HG02981 (cell line): ENCODE measurements around the gene GATA6.

Experiments
- ATAC-seq: cut with Tn5 transposase; IDR thresholded peaks from one replicate; pipeline ENCODE4 v1.9.1; 2021; ENCODE audit warnings: mild to moderate bottlenecking, moderate library complexity; ENCODE audit not compliant: unreplicated experiment

GATA6 gene

DNA sequence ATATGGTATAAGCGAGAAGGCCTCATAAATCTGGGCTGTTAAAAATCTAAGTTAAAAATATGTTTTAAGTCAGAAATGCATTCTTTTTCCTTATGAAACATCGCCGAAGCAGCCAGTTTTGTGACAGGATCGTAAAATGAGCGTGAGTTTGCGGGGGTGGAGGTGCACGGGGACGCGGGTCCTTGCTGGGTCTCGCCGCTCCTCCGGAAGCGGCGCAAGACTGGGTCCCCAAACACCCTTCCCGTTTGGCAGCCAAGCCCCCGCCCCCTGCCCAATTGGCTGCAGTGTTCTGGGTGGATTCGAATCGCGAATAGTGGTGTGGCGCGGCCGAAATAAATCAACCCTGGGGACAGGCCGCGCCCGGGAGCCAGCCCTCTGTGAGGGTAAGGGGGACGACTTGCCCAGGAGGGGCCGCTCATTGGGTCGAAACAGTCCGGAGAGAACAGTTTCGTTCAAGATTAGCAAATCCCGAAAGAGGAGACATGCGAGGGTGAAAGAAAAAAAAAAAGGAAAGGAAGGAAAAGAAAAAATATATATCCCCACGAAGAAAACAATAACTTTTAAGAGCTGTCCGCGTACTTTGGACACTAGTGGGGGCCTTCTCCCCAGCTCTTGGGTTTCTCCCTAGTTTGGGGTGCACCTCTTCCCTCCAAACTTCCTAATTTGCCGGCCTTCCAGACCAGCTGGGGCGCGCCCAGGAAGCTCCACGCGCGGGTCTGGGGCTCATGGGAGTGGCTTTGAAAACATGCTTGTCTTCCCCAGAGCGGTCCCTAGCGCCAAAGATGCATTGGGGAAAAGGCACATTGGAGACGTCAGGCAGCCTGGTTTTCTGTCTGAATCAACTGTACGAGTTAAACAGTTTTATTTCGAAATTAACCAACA lies 3.1 kb upstream of the GATA6 start:
- ATAC-seq, result no peak

DNA sequence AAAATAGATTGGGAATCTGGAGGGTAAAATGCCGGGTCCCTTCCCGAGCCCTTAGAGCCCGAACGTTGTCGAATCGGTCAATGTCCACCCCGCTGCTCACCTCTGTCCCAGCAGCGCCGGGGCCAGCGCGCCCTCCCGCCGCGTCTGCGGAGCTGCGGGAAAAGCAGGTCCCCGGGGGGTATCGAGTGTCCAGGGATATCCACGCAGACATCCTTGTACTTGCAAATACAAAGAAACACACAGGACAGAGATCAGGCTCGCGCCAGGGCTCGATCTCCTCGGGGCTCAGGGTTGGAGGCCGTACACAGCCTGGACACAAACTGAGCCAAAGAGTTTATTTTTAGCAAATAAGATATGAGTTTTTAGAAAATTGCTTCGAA lies 2.3 kb upstream of the GATA6 start:
- no peak for ATAC-seq

DNA sequence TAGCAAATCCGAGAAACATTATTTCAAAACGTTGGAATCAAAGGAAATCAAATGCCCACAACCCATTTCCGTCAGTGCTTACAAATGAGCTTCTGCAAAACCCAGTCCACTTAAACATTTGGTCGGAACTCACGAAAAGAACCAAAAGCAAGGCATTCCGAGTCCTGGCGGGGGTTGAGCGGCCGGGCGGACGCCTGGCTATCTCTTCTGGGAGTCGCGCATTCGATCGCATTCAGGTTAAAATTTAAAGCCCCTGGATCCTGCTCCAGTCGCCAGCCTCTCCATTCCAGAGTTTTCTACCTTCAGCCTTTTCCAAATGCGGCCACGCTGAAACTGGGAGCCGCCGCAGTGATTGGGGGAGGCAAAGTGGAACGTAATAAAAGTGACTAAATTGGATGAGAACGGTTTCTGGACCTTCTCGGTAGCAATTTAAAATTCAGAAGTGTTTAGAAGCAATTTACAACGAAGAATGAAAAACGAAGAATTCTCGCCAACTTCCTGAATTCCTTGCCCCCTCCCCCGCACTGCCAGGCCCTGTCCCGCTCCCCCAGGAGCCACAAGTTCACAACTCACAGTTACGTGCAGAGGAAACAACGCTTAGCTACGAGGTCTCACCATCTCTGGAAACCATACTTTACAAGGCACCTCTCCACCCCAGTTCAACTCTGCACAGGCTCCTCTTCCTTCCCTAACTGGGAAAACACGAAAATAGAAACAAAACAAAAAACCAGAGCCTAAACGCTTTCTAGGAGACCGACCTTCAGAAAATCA lies 1.7 kb upstream of the GATA6 start:
- no peak for ATAC-seq

DNA sequence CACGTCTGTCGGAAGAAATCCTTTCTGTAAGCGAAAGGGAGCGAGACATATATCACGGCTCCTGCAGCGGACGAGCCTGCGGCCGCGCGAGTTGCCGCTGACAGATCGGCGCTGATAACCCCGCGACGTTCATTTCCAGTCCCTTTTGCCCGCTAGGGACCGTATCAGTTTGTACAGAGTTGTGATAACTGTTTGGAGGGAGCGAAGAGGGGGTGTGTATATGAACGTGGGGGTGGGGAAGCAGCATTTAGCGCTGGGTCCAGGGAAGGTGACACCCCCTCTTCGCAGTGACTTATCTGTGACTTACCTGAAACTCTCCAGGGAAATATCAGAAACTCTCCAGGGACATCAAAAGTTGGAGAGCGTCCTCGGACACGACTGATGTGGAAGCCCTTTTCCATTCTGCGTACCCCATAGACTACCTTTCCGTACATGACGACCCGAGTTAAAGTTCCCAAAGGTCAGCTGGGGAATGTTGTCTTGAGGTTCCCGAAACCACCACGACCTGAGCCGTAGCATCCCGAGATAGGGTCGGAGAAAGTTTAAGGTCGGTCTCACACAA lies 948 bp upstream of the GATA6 start:
- ATAC-seq, result no peak

DNA sequence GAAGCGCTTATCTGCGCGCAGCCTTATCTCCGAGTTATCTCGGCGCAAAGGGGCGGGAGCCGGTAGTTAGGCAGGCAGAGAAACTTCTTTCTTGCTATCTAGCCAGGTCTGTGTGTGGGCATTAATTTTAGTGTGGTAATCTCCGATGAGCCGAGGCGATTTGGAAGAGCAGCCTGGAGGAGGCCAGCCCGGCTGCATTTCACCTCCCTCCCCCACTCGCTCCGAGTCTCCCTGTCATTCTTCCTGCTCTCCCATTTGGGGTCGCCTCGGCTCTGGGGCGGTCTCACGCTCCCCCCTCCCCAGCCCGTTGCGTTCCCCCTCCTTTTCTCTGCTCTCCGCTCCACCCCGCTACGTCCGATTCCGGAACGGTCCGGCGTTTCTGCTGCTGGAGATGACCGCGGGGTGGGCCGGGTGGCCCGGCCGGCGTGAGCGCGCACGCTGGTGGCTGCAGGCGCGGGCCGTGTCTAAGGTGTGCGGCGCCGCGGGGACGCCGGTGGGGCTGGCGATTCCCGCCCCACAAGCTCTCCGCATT lies 566 bp downstream of the GATA6 start:
- ATAC-seq, result no peak

DNA sequence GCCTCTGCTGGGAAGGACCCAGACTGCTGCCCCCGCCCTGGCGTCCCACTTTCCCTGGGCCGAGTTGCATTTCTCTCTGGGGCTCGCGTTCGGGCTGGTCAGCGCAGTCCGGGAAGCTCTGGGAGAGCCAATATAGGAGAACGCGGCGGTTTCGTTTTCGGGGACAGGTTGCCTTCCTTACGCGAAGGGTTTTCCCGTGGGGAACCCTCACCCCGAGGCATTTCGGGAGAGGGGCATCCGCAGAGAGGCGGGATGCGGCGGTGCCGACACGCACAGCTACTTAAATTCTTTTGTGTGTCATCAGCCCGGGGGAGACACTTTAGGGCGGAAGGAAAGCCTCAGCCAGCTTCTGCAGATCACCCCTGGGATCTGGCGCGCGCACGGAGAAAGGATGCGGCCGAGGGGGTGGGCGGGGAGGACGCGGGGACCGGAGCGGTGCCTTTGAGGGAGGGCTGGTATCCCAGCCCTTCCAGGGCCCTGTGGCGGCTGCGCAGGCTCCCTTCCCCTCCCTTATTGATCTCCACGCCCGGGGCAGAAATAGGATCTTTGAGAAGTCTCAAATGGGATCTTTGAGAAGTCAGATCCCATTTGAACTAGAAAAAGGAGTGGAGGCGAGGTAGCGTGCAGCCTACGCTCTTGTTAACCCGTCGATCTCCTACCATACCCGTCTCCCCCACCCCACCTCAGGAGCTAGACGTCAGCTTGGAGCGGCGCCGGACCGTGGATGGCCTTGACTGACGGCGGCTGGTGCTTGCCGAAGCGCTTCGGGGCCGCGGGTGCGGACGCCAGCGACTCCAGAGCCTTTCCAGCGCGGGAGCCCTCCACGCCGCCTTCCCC lies 1.2 kb downstream of the GATA6 start:
- no peak for ATAC-seq

DNA sequence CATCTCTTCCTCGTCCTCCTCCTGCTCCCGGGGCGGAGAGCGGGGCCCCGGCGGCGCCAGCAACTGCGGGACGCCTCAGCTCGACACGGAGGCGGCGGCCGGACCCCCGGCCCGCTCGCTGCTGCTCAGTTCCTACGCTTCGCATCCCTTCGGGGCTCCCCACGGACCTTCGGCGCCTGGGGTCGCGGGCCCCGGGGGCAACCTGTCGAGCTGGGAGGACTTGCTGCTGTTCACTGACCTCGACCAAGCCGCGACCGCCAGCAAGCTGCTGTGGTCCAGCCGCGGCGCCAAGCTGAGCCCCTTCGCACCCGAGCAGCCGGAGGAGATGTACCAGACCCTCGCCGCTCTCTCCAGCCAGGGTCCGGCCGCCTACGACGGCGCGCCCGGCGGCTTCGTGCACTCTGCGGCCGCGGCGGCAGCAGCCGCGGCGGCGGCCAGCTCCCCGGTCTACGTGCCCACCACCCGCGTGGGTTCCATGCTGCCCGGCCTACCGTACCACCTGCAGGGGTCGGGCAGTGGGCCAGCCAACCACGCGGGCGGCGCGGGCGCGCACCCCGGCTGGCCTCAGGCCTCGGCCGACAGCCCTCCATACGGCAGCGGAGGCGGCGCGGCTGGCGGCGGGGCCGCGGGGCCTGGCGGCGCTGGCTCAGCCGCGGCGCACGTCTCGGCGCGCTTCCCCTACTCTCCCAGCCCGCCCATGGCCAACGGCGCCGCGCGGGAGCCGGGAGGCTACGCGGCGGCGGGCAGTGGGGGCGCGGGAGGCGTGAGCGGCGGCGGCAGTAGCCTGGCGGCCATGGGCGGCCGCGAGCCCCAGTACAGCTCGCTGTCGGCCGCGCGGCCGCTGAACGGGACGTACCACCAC lies 2.1 kb downstream of the GATA6 start:
- no peak for ATAC-seq

DNA sequence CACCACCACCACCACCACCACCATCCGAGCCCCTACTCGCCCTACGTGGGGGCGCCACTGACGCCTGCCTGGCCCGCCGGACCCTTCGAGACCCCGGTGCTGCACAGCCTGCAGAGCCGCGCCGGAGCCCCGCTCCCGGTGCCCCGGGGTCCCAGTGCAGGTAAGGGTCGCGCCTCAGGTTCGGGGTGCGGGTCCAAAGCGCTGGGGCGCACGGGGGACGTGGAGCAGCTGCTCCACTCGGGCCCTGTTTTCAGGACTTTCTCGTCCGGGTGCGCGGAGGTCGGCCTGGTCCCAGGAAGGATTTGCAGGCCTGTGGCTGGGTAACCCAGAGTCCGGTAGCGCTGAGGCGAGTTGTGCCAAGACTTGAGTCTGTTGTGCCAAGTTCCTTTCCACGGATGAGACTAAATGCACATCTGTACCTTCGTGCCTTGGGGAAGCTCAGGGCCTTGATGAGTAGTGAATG lies 2.8 kb downstream of the GATA6 start:
- ATAC-seq, result no peak

DNA sequence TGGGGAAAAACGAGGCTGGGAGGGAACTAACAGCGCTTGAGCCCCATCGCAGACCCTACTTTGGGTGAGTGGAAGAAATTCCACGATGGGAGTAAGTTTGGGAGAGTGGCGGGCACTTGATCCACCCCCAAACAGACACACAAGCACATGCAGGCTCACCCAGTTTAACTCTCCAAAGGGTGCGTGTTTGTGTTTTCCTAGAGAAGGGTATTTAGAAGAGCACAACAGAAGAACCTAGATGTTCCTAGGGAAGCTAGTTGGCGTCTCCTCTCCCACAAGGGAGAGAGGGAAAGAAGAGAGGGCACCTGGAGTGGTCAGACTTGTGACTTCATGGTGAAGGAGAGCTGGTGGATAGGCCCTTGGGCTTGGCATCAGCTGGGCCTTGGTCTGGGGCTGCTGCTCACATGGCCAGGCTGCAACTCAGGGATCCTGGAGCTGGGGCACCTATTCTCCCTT lies 3.2 kb downstream of the GATA6 start:
- ATAC-seq, result no peak

DNA sequence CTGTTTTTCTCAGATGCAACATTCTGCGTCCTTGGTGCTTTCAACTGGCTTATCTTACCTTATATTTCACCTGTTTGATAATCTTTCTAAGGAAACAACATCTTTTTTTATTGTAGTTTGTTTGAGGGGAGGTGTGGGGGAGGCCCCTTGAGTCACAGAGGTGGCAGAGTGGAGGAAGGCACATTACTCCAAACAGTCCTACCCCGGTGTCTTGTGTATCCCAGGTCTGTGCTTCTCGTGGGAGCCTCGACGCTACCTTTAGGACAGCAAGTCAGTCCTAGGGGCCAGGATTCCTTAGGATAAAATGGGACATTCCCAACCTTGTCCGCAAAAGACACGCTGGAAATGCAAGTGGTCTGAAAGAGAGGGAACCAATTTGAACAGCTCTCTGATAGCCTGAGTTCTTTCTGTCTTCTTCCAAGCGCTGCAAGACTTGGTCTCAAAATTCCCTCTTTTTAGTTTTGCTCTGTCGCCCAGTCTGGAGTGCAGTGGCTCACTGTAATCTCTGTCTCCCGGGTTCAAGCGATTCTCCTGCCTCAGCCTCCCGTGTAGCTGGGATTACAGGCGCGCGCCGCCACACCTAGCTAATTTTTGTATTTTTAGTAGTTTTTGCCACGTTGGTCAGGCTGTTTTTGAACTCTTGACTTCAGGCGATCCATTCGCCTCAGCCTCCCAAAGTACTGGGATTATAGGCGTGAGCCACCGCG lies 4.0 kb downstream of the GATA6 start:
- no peak for ATAC-seq

DNA sequence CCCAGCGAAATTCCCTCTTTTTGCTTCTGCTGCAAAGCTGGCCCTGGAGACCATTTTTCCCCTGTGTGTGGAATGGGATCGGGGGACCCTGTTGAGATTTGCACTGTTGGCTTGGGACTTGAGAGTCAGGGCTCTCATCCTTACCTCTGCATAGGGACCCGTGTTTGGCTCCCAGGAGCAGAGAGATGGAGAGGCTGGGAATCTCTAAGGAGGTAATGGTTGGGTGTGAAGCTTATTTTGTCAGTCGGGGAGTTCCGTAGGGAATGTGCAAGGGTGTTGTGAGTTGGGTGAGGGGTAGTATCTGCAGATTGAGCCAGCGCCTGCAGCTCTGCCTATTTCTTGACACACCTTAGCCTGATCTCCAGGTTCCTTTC lies 4.5 kb downstream of the GATA6 start:
- no peak for ATAC-seq

DNA sequence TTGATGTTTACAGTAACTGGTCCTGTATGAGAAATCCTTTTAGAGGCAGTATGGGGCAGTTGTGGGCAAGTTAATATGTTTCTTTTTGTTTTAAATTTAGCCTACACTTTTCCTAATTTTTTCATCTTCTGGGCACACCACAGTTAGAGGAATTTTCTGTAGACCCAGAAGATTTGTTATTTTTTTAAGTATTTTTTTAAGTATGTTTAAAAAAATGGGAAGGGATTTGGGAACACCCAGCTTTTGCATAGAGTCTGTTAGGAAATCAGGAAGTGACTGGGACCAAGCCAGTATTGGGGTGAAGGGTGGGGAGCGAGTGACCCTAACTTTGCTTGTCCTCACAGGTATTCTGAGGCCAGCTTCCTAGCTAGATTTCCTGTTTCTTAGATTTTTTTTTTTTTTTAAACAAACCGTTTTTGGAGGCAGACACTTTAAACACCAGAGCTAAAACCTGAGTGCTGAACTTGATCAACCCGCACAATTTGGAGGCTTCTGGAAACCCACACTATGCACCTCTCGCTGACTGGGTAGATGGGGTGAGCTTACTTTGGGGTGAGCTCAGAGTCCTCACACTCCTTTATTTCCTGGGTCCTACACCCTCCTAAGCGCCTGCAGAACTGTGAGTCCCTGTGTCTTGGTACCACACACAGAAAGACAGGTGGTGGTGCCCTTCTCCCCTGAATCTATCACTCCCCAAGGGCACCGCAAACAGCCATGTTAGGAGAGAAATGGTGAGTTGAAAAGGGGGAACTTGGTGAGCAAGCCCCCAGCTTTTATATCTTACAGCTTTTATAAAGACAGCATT lies 5.2 kb downstream of the GATA6 start:
- no peak for ATAC-seq

DNA sequence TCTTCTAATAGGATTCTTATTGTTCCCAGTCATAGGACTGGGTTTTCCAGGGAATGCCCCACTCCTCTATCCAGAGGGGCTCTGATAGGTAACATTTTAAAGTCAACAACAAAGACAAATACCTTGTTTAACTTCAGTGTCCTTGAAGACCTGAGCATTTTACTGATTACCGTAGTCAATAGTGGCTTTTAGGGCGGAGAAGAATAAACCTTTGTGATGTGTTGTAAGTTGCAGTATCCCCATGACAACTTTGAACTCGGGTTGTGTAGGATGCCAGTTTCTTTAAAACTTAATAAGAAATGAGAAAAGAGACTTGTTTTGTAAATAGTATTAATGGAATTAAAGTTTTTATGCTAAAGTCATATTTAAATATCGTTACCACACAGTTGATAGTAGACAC lies 6.0 kb downstream of the GATA6 start:
- no peak for ATAC-seq

DNA sequence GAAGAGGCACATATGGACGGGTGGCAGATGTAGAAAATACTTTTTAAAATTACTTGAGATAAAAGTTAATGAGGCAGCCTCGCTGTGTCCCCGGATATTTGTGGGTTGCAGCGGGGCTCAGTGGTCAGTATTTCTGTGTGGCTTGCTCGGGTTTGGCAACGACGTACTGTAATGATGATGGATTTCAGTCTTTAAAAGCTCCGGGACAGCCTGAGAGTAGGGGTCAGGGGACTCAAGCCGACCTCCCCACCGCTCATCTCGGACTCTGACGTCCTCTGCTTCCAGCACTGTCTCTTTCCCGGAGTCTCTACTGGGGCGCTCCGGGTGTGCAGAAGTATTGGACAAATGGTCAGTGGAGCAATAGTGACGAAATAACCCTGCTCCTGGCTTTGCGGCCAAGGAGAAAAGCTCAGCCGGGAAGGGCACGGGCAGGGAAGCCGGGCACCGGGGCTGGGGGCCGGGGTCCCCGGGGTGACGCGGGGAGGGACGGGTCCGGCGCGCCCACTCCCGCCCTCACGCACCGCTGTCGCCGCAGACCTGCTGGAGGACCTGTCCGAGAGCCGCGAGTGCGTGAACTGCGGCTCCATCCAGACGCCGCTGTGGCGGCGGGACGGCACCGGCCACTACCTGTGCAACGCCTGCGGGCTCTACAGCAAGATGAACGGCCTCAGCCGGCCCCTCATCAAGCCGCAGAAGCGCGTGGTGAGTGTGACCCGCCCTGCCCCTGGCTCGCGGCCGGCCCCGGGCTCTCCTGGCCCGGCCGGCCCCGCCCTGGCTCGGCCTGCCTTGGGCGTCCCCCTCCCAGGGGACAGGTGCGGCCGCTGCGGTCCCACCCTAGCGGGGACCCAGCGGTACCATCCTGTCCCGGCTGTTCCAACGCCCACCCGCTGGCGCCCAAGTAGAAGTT lies 7.3 kb downstream of the GATA6 start:
- ATAC-seq, result no peak

DNA sequence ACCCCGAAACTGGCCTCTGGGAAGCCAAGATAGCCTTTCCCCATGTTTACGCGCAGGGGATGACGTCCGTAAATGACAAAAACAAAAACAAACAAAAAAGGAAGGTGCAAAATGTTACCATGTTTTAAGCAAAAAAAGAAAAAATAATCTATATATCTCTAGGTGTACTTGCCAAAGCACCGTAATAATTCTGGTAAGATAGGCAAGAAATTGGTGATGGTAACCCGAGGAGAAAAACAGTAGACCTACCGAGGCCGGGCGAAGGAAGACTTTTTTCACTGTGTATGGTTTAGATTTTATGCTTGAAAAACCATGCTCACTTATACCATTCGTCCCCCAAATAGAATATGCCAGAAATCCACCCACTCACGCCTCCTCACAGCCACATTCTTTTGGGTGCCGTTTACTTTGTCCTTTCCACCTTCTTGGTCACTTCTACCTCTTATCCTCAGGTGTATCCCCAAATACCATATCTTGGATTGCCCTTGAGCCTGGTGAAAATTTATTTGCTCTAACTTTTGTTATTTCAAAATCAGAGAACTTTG lies 8.0 kb downstream of the GATA6 start:
- ATAC-seq, result no peak

DNA sequence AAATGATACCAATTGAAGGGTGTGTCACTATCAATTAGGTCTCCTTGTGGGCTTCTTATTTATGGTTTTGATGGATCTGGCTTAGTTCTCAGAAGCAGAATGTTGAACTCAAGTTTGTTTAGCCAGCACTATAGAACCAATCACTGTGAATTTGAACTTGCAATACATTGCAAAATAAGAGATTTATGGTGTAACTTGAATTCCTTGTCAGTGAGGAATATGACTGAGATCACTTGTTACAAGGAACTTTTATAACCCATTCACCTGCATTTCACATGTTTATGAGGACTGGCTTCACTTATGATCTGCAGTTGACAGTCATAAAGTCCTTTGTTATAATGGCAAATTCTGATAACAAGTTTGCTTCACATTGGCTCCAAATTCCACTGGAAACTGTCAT lies 9.8 kb downstream of the GATA6 start:
- ATAC-seq, result no peak

DNA sequence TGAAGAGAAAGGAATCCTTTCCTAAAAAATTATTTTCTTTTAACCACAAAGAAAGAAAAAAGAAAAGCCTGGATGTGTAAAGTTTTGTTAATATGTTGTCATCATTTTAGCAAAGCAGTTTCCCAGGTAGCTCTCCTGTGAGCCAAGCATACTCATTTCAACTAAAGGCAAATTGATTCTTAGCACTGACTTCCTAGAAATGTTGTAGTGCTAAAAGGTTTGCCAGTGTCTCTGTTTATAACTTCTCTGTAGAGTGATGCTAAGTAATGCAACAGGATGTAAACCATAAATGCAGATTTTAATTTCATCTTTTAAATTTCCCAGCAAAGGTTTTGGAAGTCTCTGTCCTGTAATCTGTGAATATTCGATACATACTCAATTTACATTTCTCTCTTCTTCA lies 10.2 kb downstream of the GATA6 start:
- ATAC-seq, result no peak
